CD4-positive, alpha-beta T cell treated with Interferon alpha-2 for 1 hour (primary cell): ENCODE measurements around the gene CHKA.

Source experiments
- DNase-seq, 2 donors: peaks; one replicate each; pipeline ENCODE4 v3.0.0-alpha.2; 2020 to 2022

CHKA gene

DNA sequence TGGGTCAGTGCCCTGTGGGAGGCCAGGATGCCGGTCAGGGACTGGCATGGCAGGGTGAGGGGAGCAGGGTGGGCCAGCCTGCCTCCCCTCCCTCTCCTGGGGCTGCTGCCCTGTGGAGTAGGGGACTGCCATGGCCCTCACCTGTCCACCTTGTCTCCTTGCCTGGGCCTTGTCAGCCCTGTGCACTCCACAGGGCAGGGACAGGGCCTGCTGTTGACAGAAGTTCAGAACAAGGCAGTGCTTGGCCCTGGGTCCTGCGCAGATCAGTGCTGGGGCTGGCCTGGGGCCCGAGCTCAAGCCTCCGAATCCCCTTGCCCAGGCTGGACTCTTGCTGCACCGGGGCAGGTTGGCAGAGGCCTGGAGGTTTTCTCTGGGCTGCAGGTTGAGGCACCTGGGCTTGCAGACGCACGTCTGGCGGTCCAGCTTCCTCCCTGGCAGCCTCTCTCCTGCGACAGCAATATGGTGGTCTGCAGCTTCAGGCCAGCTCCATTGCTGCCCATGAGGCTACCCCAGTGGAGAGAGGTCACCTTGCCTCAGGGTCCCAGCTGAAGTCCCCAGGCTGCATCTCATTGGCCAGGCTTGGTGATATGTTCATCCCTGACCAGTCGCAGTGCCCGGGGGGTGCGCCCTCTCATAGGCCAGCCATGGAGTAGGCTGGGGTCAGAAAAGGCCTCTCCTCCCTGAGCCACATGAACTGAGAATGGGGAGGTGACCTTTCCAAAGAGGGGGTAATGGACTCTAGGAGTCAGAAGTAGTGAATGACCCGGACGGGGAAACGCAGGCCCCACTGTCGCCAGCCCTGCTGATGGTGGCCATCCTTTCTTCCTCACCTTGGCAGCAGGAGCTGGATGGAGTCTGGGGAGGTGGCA is 21.5 kb upstream of the CHKA start:
- DNase-seq: no peak

DNA sequence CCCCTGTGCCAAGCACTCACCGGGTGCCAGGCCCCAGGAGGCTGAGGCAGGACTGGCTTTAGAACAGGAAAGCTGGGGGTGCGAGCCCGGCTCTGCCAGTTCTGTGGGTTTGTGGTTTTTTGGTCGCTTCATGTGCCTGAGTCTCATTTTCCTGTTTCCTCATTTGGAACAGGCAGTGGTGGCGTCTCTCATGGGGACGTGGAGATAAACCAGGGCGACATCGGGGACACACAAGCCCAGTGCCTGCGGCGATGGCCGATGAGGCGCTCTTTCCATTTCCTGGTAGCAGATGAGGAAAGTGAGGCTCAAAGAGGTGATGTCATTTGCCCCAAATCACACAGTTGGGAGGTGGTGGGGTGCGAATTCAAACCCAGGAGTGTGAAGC is 20.8 kb upstream of the CHKA start:
- DNase-seq: peak; percentile 19 to 31

DNA sequence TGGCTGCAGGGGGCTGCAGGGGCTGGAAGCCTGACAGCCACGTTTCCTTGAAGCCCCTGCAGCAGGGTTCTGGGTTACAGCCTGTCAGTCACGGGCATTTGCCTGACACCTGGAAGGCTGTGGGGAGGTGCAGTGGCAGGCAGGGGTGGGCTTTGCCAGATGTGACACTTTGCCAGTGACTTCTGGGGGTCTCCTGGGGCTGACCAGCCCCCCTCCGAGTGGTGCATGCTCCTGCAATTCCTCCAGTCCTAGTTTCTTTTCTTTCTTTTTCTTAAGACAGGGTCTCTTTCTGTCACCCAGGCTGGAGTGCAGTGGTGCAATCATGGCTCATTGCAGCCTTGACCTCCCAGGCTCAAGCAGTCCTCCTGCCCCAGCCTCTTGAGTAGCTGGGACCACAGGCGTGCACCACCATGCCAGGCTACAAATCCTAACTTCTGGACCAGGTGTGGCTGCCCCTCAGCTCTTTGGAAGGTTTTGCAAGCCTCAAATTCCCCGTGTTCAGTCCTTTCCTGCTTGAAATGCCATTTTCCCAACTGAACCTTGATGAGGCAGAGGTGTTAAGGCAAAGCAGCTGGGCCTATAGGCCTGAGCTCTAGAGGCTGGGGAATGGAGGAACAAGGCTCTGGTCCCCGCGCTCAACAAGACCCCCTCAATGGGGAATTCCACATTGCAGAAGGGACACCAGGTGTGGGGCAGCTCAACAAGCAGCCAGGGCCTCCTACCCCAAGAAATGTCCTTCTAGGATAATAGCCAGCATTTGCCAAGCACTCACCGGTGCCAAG is 20.2 kb upstream of the CHKA start:
- DNase-seq: no peak

DNA sequence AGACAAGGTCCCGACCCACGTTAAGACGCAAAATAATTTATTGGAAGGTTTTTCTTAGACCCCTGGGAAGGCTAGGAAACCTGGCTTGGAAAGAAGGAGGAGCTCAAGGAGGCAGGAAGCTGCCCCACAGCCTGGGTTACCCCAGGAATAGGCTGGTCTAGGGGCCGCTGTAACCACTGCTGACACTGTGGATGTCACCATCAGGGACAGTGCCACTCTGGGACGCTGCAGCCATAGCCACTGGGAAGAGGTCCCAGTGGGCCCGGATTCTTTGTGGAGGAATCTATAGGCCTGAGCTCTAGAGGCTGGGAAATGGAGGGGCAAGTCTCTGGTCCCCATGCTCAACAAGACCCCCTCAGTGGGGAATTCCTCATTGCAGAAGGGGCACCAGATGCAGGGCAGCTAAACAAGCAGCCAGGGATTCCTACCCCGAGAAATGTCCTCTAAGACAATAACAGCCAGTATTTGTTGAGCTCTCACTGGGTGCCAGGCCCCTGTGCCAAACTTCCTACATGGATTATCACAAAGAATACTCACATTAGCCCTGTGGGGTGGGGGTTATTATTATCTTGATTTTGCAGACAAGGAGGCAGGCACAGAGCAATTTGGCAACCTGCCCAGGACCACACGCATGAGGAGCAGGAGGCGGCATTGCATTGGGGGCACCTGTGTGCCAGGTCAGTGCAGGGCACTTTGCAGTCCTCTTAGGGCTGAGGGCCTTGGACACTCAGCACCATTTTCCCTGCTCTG is 19.5 kb upstream of the CHKA start:
- DNase-seq: no peak

DNA sequence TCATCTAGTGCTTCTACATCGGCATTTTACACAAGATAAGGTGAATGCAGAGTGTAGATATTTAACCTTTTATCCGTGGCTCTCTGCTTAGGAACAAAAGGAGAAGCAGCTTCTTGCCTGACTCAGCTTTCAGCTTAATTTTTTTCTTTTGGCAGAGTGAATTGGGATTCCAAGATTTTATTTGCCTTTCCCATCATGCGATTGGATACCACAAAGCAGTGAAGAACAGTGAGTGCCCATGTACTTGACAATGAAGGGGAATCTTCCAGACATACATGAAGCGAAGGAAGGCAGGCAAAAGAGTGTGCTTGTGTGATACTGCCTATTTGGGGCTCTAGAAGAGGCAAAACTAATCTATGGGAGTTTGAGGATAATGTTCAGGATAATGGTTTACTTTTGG is 17.0 kb upstream of the CHKA start:
- no peak for DNase-seq

DNA sequence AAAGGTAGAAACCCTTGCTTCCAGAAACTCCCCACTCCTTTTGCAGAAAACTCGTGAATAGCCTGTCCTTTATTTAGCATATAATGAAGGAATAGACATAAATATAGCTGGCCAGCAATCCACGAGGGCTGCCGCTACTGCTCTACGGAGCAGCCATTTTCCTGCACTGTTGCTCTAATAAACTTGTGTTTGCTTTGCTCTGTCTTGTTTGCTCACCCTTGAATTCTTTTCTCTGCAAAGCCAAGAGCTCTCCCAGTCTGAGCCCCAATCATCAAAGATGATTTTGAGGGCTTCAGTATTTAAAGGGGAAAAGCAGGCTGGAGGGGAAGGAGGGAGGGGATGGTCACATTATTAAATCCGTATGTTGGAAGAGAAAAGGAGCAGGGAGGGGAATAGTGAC is 16.6 kb upstream of the CHKA start:
- DNase-seq: no peak

DNA sequence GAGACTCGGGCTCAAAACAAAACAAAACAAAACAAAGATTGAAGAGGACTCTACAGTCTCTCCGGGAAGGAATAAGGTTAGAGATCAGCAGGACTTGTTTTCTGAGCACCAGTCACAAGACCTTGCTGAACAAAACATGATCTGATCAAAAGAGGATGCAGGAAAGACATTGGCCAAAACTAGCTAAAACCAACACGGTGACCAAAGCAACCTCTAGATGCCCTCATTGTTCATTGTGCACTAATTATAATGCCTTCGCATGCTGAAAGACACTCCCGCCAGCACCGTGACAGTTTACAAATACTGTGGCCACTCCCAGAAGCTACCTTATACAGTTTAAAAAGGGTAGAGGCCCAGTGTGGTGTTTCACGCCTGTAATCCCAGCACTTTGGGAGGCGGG is 15.7 kb upstream of the CHKA start:
- no peak for DNase-seq

DNA sequence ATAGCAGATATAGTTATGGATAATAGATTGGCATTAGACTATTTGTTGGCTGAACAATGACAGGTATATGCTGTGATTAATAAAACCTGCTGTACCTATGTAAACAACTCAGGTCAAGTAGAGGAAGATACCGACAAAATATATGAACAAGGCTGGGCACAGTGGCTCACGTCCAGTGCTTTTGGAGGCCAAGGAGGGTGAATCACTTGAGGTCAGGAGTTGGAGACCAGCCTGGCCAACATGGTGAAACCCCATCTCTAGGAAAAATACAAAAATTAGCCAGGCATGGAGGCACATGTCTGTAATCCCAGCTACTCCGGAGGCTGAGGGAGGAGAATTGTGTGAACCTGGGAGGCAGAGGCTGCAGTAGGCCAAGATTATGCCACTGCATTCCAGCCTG is 14.0 kb upstream of the CHKA start:
- no peak for DNase-seq

DNA sequence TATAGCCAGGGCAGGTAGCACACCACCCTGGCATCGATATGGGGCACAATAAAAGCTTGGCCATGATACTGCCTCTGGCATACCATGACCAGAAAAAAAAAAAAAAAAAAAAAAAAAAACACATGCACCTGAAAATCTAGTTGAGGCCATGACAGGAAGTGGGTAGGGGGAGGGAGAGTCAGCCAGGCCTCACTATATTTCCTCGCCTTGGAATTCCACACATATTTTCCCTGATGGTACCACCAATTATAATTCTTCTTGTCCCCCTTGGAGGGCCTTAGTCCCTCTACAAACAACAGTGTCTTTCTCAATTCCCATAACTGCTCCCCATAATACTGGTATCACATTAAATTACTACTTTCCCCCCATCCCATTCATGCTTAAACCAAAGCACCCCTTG is 12.6 kb upstream of the CHKA start:
- no peak for DNase-seq

DNA sequence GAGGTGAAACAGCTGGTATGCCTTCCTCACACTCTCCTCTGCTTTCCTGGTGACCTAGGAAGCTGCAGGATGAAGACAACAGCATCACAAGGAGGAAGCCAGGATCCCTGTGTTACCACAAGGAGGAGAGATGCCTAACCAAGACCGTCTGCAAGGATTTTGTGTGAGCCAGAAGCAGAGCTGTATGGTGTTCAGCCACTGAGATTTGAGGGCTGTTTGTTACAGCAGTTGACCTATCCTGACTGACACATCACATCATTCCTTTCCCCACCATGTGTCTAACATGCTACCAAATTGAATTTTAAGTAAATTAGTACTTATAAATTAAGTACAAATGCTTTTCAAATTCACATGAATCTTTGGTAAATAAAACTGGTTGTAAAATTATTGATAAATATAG is 8.9 kb upstream of the CHKA start:
- DNase-seq: no peak

DNA sequence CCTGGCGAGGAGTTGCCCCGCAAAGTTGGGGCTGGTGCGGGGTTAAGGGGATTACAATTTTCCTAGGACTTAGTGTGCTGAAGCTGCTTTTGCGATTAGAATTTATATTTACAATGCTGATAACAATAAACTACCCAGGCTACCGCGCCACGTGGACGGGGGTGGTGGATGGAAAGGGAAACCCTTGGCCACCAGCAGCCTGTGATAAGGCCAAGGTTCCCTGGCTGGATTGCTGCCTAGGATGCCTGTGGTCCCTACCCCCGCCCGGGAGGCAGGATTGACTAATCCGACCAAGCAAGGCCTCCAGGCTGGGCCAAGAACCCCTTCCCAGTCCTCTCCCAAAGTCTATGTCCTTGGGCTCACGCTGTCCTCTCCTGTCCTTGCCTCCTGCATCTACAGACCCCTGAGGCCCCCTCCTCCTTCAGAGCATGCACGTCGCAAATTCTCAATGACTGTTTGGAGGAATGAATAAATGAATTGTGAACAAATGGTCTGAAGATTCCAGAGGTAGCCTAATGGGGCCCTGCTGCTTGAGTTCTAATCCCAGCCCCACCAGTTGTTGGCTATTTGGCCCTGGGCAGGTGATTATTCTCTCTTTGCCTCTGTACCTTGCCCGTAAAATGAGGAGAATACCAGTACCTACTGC is 7.6 kb upstream of the CHKA start:
- DNase-seq: no peak

DNA sequence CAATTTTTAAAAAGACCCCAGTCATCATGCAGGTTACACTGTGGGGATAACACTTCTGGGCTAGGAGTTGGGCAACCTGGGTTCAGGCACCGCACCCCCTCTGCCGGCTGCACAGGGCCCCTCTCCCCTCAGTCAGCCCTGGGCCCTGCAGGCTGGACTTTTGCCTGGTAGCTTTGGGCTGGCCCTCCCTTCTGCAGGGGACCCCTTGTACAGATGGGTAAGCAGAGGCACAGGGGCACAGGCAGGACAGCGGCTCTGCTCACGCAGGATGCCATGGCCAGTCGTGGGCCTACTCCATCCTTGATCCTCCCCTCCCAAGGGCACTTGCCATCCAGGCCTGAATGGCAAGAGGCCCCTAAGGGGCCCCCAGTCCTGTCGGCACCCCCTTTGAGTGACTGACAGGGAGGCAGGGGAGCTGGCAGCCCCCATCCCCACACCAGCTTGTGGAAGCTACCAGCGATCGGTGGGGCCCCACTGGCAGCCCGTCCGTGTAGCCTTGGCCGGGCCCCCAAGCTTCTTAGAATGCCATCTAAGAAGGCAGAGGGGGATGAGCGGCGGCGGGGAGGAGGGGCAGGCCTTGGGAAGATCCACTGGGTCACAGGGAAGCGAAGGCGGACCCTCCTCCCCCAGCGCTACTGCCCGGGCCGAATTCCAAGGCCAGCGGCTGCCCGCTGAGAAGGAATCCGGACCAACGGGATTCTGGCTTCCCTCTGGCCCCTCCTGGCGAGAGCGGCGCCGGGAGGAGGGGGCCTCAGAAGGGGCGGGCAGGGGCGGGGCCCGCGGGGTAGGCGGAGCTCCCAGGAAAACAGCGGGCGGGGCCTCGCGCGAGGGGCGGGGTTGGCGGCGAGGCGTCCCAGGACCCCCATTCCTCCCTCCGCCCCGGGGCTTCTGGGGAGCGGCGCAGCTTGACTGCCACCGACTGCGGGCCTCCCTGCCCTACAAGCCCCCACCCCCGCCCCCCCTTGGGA is 6.8 kb upstream of the CHKA start:
- no peak for DNase-seq

DNA sequence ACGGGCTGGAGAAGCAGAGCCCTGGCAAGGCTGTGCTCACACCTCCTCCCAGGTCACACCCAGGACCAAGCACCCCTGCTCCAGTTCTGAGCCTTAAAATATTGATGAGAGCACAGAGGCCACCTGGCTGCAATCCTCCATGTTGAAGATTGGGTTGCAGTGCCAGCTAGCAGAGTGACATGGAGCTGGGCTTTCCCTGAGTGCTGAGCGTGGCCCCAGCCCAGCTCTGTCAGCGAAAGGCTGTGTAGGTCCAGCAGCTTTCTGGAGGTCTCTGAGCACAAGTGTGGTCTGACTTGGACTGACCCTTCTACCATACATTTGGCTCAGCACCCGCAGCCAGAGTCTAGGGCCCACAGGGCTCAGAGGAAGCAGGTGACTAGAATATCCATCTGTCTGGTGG is 4.0 kb upstream of the CHKA start:
- DNase-seq: no peak

DNA sequence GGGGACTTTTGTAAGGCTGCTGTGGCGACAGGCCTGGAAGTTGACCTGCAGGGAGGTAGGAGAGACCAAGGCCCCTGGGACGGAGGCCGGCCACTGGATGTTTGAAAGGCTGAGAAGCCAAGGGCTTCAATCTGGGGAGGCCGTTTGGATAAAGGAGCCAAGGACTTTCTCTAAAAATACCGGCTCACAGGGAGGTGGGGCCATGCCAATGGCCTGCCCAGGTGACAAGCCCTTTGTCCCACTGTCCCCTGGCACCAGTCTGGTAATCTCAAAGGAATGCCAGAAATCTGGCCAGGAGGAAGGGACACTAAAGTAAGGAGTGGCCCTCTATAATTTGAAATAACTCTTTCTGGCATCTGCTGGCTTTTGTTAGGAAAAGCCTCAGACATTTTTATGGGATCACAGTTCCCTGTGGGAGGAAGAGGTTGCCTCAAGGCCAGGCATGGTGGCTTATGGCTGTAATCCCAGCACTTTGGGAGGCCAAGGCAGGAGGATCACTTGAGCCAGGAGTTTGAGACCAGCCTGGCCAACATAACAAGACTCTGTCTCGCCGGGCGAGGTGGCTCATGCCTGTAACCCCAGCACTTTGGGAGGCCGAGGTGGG is 1.9 kb upstream of the CHKA start:
- DNase-seq: no peak

DNA sequence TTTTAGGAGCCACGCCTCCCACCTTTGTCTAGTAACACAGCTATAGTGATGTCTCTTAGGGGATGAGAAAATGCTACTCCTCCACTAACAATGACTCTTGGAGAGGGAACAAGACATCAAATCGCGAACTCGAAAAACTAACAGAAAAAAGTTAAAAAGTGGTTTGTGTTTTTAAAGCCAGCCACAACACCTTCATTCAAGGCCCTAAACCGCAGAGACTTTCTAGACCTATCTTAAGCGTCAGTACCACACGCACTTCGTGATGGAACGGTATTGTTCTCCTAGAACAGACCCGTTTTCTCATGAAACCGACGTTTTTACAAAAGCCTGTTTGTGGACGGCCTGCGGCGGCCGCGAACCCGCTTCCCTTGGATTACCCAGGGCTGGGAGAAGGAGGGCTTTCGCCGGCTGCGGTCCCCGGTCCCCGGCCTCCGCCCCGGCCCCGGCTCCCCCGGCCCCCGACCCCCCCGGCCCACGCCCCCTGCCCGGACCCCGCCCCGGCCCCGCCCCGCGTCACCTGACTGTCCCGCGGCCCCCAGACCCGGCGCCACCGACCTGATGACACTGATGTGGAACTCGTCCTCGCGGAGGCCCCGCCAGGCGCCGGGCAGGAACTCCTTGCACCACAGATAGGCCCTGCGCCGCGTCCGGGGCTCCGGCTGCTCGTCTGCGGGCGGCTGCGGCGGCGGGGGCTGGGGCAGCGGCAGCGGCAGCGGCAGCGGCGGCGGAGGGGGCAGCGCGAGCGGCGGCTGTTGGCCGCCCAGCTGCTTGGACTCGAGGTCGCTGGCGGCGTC is 718 bp downstream of the CHKA start:
- DNase-seq: peak; percentile 50 to 57

DNA sequence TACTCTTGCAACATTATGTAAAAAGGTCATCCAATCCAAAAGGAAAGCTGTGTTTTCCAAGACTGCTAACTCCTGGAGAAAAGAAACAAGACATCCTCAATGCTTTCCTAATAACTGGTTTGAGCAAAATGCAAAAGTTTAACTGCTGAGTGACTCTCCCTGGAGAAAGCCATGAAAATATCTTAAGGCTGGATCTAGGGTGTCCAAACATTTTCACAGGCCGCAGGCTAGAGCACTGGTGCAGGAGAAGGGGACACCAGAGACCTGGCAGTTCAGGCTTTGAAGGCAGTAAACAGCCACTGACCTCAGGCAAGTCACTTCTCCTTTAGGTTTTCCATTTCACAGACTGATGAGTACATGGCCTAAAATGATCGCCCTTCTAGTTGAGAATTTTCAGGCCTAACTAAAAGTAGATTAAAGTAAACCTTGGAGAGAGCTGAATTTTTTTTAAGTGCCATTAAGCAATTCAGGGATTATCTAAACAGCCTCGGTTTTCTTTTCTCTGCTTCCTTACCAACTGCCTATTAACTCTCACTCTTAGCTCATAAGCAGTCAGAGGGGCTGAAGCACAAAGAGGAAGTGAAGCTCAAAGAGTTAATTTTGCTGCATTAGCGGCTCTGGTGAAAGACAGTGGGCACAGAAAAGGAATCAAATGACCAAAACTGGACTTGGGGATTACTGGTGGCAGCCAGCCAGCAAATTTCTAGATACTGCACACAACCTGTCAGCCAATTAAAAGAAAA is 2.3 kb downstream of the CHKA start:
- DNase-seq: no peak

DNA sequence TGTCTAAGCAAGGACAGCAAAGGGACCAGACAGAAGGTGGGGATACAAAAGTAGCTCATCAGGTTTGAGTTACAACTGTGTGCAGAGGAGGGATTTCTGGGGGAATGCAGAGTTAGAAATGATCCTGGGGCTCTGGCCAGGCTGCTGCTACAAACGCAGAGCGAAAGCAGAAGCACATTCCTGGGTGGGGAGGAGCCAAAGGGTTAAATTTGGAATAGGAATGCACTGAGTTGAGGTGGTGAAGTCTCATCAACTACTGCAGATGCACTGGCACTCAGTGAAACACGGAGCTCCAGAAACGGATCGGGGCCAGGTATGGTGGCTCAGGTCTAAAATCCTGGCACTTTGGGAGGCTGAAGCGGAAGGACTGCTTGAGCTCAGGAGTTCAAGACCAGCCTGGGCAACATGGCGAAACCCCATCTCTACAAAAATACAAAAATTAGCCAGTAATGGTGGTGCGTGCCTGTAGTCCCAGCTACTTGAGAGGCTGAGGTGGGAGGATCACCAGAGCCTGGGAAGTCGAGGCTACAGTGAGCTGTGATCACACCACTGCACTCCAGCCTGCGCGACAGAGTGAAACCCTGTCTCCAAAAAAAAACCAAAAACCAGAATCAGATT is 3.2 kb downstream of the CHKA start:
- DNase-seq: no peak

DNA sequence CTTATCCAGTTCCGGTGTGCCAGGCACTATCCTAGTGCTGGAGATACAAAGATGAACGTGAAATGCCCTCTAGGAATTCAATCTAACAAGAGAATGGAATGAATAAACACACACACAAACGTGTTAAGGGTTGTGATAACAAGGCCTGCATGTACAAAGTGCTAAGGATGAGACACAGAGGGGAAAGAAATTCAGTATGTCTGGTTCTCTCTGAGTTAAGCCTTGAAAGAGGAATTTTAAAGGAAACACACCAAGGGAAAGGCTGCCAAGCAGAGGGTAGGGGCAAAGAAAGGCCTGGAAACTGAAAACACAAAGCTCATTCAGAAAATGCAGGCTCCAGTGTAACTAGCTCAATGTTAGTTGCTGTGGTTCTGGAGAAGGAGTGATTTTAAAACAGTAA is 4.2 kb downstream of the CHKA start:
- DNase-seq: no peak

DNA sequence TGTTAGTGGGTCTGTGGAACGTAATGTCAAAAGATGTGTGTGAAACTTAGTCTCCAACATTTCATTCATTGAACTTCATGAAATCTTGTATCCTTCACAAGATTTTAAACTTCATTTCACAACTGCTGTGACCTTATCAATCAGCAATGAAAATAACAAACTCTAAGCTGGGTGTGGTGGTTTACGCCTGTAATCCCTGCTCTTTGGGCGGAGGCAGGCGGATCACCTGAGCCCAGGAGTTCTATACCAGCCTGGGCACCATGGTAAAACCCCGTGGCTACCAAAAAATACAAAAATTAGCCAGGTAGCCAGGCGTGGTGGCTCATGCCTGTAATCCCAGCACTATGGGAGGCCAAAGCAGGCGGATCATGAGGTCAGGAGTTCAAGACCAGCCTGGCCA is 5.1 kb downstream of the CHKA start:
- no peak for DNase-seq
